Lower leg skin (tissue), 4 donors: ENCODE measurements around the gene OLFML2B. TPM values are rescaled to one million over a fixed set of nuclear protein-coding genes. Genes with fewer than 3 reads are reported as not detected.

Experiments
- DNase-seq, 2 donors: peaks; one replicate each; pipeline ENCODE4 v3.0.0-alpha.2; 2019; ENCODE audit warnings: low spot score in 2 of 2
- H3K4me3 ChIP-seq: fragments of 200-600 bp; sonication (generic); 2 replicates; pipeline ENCODE4 v1.5.1; 2017; ENCODE audit warnings: mild to moderate bottlenecking, low read depth; ENCODE audit not compliant: poor library complexity, severe bottlenecking
- POLR2A ChIP-seq, 2 donors: fragments of 450-650 bp; IDR thresholded peaks; one replicate each; pipeline ENCODE4 v1.6.1; 2016 to 2017; ENCODE audit warnings: antibody characterized with exemption in 2 of 2, mild to moderate bottlenecking in 1 of 2, moderate library complexity in 1 of 2
- WGBS, 2 donors: methylation state at CpG; one replicate each; pipeline ENCODE4 v1.1.5; 2018; 5-methylcytosine and 5-hydroxymethylcytosine counted together
- intact Hi-C: fragments of 100-400 bp; cut with DNase I; formaldehyde crosslinking; loops from one replicate; pipeline ENCODE4 v1.15.0; 2023; ENCODE audit warnings: low total_unique reads
- total RNA-seq, 4 donors: library from RNA; depleted of rRNA; stranded (reverse); fragments of >200 nt; gene quantifications; one replicate each; pipeline ENCODE4 v1.1.0, GENCODE V29; 2016
- TF ChIP-seq, protein P1 (sequence below), 3 donors: fragments of 450-650 bp; IDR thresholded peaks; one replicate each; pipeline ENCODE4 v1.5.1; 2016; ENCODE audit warnings: antibody characterized with exemption in 3 of 3, mild to moderate bottlenecking in 3 of 3, moderate library complexity in 2 of 3

The OLFML2B gene
- total RNA-seq, 4 donors from 2014 or later = 2.0 to 6.1 (median 3.1) TPM

DNA sequence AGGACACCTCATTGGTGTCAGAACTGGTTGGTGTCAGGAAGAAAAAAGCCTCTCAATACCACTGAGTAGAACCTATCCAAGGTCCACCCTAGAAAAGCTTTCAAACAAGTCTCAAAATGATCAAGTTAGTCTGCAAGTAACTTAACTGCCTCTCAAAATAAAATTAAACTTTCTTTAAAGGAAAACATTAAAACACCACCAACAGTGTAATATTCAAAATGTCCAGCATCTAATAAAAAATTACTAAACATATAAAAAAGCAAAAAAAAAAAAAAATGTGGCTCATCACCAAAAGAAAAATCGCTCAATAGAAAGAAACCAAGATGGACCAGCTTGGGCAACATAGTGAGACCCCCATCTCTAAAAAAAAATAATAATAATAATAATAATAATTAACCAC, 18.7 kb upstream of the OLFML2B start:
- no peak overlapping the region for H3K4me3 ChIP-seq
- no peak for DNase-seq
- WGBS, 2 donors = 91 to 92% methylated on average over 1 of the region's 1 CpG
- no peak for TF ChIP-seq POLR2A (IDR thresholded peaks at IDR 0.05)
- TF ChIP-seq, protein P1, sequence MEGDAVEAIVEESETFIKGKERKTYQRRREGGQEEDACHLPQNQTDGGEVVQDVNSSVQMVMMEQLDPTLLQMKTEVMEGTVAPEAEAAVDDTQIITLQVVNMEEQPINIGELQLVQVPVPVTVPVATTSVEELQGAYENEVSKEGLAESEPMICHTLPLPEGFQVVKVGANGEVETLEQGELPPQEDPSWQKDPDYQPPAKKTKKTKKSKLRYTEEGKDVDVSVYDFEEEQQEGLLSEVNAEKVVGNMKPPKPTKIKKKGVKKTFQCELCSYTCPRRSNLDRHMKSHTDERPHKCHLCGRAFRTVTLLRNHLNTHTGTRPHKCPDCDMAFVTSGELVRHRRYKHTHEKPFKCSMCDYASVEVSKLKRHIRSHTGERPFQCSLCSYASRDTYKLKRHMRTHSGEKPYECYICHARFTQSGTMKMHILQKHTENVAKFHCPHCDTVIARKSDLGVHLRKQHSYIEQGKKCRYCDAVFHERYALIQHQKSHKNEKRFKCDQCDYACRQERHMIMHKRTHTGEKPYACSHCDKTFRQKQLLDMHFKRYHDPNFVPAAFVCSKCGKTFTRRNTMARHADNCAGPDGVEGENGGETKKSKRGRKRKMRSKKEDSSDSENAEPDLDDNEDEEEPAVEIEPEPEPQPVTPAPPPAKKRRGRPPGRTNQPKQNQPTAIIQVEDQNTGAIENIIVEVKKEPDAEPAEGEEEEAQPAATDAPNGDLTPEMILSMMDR (IDR thresholded peaks at IDR 0.05) = no peak
- intact Hi-C loops = no loop called here

DNA sequence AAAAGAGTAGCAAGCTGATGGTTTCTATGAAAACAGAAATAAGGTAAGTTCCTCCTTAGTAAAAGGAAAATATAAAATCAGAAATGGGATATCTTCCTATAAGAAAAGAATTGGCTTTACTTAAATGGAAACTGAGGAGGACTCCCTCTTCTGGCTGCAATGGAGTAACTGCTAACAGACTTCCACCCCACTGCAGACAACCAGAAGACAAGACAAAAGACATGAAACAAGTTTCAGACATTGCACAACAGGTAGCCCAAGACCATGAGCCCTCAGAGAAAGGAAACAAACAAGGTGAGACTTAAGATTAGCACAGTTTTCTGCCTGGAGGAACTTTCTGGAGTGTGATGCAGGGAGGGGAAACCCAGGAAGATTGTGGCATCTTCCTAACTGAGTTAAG, 17.0 kb upstream of the OLFML2B start:
- intact Hi-C loops = no loop called here
- no peak overlapping the region for H3K4me3 ChIP-seq
- no peak for DNase-seq
- TF ChIP-seq POLR2A (IDR thresholded peaks at IDR 0.05) = no peak
- TF ChIP-seq, protein P1 (IDR thresholded peaks at IDR 0.05) = no peak

DNA sequence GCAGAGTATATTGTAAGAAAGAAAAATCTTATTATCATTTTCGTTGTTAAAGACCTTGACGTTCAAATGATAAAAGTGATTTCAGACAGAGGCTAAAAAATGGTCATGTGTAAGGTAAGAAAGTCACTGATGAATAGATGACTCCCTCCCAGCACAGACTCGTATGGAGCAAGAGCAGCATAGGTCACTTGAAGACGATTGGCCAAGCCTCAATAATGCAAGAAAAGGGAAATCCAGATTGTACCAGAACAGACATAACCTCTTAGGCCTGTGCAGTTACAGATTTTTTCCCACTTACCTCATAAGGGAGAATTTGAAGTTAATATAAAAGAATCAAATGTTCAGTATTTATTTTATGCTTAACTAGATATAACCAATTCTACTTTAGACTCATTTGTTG, 16.3 kb upstream of the OLFML2B start:
- TF ChIP-seq, protein P1 (IDR thresholded peaks at IDR 0.05) = no peak
- TF ChIP-seq POLR2A (IDR thresholded peaks at IDR 0.05) = no peak
- DNase-seq = no peak
- 73 to 78% methylated on average over 4 of the region's 4 CpGs for WGBS, 2 donors

DNA sequence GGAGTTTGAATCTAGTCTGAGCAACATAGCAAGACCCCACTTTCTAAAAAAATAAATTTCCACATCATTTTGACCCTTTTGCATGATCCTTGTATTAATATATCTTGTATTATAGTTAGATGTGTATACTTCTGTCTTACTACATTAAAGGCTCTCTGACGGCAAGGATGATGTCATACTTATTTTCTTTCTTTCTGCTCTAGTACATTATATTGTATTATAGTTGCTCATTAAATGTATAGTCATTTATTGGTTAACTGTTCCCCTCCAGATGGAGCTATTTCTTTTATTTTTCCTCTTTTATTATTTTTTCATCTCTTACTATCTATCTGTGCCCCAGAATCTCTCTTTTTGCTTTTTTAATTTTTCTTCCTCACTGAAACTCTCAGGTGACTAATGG, 15.0 kb upstream of the OLFML2B start:
- no peak for TF ChIP-seq POLR2A (IDR thresholded peaks at IDR 0.05)
- TF ChIP-seq, protein P1 (IDR thresholded peaks at IDR 0.05) = no peak
- DNase-seq = no peak
- intact Hi-C loops = loop anchor here (5.0 kb wide), 1 partner anchor 241 kb away; no protein-coding TSS in a partner anchor
- no peak overlapping the region for H3K4me3 ChIP-seq
- WGBS, 2 donors = 74 to 87% methylated on average over 1 of the region's 1 CpG

More for the DNA sequence above, 16.3 kb upstream of the OLFML2B start:
- intact Hi-C loops = no loop called here
- H3K4me3 ChIP-seq = no peak overlapping the region

DNA sequence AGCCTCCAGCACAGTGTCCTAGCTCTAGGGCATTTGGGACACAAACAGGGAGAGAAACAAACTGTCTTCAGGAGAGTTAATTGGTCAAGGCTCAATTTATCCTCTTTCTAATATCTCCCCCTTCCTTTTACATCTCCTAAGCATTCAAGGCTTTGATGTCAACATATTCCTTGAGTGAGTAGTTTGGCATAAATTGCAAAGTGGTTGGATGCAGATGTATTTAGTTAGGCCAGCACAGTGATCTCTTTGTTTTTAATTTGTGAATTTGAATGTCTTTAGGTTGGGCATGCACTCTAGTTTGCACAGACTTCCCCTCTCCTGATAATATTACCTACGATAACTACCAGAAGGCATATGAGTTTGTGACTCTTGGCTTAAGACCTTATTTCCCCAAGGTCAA, 12.5 kb upstream of the OLFML2B start:
- TF ChIP-seq, protein P1 (IDR thresholded peaks at IDR 0.05) = no peak
- no peak for TF ChIP-seq POLR2A (IDR thresholded peaks at IDR 0.05)
- H3K4me3 ChIP-seq = no peak overlapping the region
- WGBS, 2 donors = 89 to 93% methylated on average over 1 of the region's 1 CpG
- intact Hi-C loops = loop anchor here (5.0 kb wide), 1 partner anchor 239 kb away; no protein-coding TSS in a partner anchor
- no peak for DNase-seq

DNA sequence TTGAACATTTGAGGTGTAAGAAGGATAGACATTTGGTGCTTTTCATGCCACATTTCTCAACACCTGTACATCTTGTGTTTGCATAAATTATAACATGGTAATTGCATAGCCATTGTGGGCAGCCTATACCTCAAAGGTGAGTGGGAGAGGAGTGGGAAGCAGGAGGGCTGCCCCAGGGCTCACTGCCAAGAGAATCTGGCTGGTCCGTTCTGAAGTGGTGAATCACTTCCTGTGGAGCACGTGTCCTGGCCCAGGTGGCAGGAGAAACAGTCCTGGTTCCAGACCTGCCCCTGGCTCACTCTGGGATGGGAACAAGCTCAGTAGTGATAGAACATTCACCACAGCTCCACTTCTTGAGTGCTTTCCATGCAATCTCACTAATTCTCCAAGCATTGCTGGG, 11.6 kb upstream of the OLFML2B start:
- TF ChIP-seq, protein P1 (IDR thresholded peaks at IDR 0.05) = no peak
- no peak for TF ChIP-seq POLR2A (IDR thresholded peaks at IDR 0.05)
- intact Hi-C loops = loop anchor here (5.0 kb wide), 1 partner anchor 238 kb away; no protein-coding TSS in a partner anchor
- no peak for DNase-seq
- H3K4me3 ChIP-seq = no peak overlapping the region
- WGBS, 2 donors = 14 to 18% methylated on average over 2 of the region's 2 CpGs
